Thoracic aorta (tissue), 2 donors: ENCODE results near the gene MALRD1. TPM values are rescaled to one million over a fixed set of nuclear protein-coding genes. Genes with fewer than 3 reads are reported as not detected.

Experiments used
- ATAC-seq: fragments of 150-250 bp; one replicate; pipeline ENCODE4 v1.8.0; 2017; ENCODE audit warnings: low read depth; ENCODE audit not compliant: insufficient number of reproducible peaks, low FRiP score
- DNase-seq: peaks from one replicate; pipeline ENCODE4 v3.0.0-alpha.2; 2020; ENCODE audit warnings: low spot score
- H3K27ac ChIP-seq, 2 donors: fragments of 200-600 bp; sonication (generic); 1 replicate in 1 of 2; 2 replicates in 1 of 2; pipeline ENCODE4 v1.5.1; 2016; ENCODE audit warnings: mild to moderate bottlenecking in 2 of 2, moderate library complexity in 2 of 2
- H3K27me3 ChIP-seq: fragments of 200-600 bp; sonication (generic); replicated peaks from 2 replicates; pipeline ENCODE4 v1.6.0; 2016; ENCODE audit warnings: mild to moderate bottlenecking; ENCODE audit not compliant: insufficient read depth
- H3K36me3 ChIP-seq: fragments of 200-600 bp; sonication (generic); one replicate; pipeline ENCODE4 v1.5.1; 2016
- H3K4me1 ChIP-seq, 2 donors: fragments of 200-600 bp; sonication (generic); 1 replicate in 1 of 2; 2 replicates in 1 of 2; pipeline versions ENCODE4 v1.5.1 to v1.6.0; 2016; ENCODE audit warnings: low read depth in 2 of 2, mild to moderate bottlenecking in 1 of 2; ENCODE audit not compliant: control insufficient read depth in 1 of 2
- H3K4me3 ChIP-seq: fragments of 200-600 bp; sonication (generic); 2 replicates; pipeline ENCODE4 v1.5.1; 2016; ENCODE audit warnings: mild to moderate bottlenecking
- H3K9me3 ChIP-seq: fragments of 200-600 bp; sonication (generic); 2 replicates; pipeline ENCODE4 v1.5.1; 2016
- CTCF ChIP-seq: fragments of 200-600 bp; sonication (generic); IDR thresholded peaks from one replicate; pipeline ENCODE4 v1.5.1; 2019; ENCODE audit warnings: antibody characterized with exemption
- total RNA-seq, 2 donors: library from RNA; depleted of rRNA; stranded (reverse); fragments of >200 nt; gene quantifications; one replicate each; pipeline versions ENCODE4 v1.1.0 to v1.2.3, GENCODE V29; 2016

MALRD1 gene
- total RNA-seq, 2 donors from 2014 or later = 0.92 to 5.3 TPM

GRCh38 chr10:19041171-19041570, 7.4 kb upstream of the MALRD1 start:
- ATAC-seq (no peak), DNase-seq (no peak)
- no peaks in the 10 kb centered on the region for H3K9me3 ChIP-seq
- H3K36me3 ChIP-seq = no peaks in the 10 kb centered on the region
- no peaks in the 10 kb centered on the region for H3K4me1 ChIP-seq
- no peak overlapping the region for H3K4me3 ChIP-seq
- H3K27ac ChIP-seq = no peak overlapping the region
- H3K27me3 ChIP-seq = no peaks in the 10 kb centered on the region
- no peak for TF ChIP-seq CTCF

- TF ChIP-seq CTCF = no peak
- no peak overlapping the region for H3K4me3 ChIP-seq
- no peak for ATAC-seq
- no peaks in the 10 kb centered on the region for H3K9me3 ChIP-seq
- no peaks in the 10 kb centered on the region for H3K4me1 ChIP-seq
- no peak for DNase-seq
- H3K36me3 ChIP-seq = no peaks in the 10 kb centered on the region
- no peak overlapping the region for H3K27ac ChIP-seq
- no peaks in the 10 kb centered on the region for H3K27me3 ChIP-seq
These were observed 5.2 kb upstream of the MALRD1 start for GRCh38 chr10:19043431-19043830.

GRCh38 chr10:19046679-19047078, 1.9 kb upstream of the MALRD1 start:
- DNase-seq = no peak

GRCh38 chr10:19048891-19049290, 290 bp downstream of the MALRD1 start:
- ATAC-seq (no peak), DNase-seq (no peak)
- no peak overlapping the region for H3K4me3 ChIP-seq
- no peaks in the 10 kb centered on the region for H3K27me3 ChIP-seq
- H3K27ac ChIP-seq = no peak overlapping the region
- H3K9me3 ChIP-seq = no peaks in the 10 kb centered on the region
- H3K4me1 ChIP-seq = no peaks in the 10 kb centered on the region
- TF ChIP-seq CTCF = no peak
- no peaks in the 10 kb centered on the region for H3K36me3 ChIP-seq

More at GRCh38 chr10:19046679-19047078, 1.9 kb upstream of the MALRD1 start:
- no peak for TF ChIP-seq CTCF
- H3K27ac ChIP-seq = no peak overlapping the region
- H3K4me3 ChIP-seq = no peak overlapping the region
- H3K36me3 ChIP-seq = no peaks in the 10 kb centered on the region
- no peaks in the 10 kb centered on the region for H3K9me3 ChIP-seq
- ATAC-seq = no peak
- H3K27me3 ChIP-seq = no peaks in the 10 kb centered on the region
- no peaks in the 10 kb centered on the region for H3K4me1 ChIP-seq

- DNase-seq (no peak), ATAC-seq (no peak)
- Histone ChIP-seq H3K27me3 (no peaks in the 10 kb centered on the region), H3K4me3 (no peak overlapping the region), H3K36me3 (no peaks in the 10 kb centered on the region), H3K27ac (no peak overlapping the region), H3K9me3 (no peaks in the 10 kb centered on the region), H3K4me1 (no peaks in the 10 kb centered on the region)
- TF ChIP-seq CTCF = no peak
These were observed 966 bp downstream of the MALRD1 start for GRCh38 chr10:19049567-19049966.
